IMR-90 (cell line): ENCODE results near the gene DDX20. TPM values are rescaled to one million over a fixed set of nuclear protein-coding genes. Genes with fewer than 3 reads are reported as not detected.

ENCODE experiments used
- ATAC-seq: fragments of 200-7000 bp; cut with Tn5 transposase; 2 replicates; pipeline ENCODE4 v1.9.1; 2020; ENCODE audit warnings: low read depth, mild to moderate bottlenecking, moderate library complexity
- BruUV-seq: library from RNA; stranded (reverse); fragments of 400-500 nt; replicated peaks from 2 replicates; lab custom pipeline; 2021; lab: Mats Ljungman, UMichigan
- CTCF ChIA-PET: fragments of 300-600 bp; formaldehyde crosslinking; extraction: SDS; loops from one replicate; lab custom pipeline; 2021; ENCODE audit warnings: antibody characterized with exemption; lab: Yijun Ruan, JAX
- POLR2A ChIA-PET: fragments of 300-600 bp; sonication (Branson Sonifier 250); formaldehyde crosslinking; loops from one replicate; lab custom pipeline; 2022; ENCODE audit warnings: antibody characterized with exemption; ENCODE audit not compliant: unreplicated experiment; lab: Charles Lee
- DNase-seq: peaks from one replicate; pipeline ENCODE4 v3.0.0; 2013
- H2AFZ ChIP-seq: replicated peaks from 2 replicates; pipeline ENCODE3; 2013; ENCODE audit warnings: low read length, mild to moderate bottlenecking; ENCODE audit not compliant: poor library complexity
- H2AK5ac ChIP-seq: 2 replicates; pipeline ENCODE4 v1.6.1; 2013; ENCODE audit warnings: low read depth, low read length, inconsistent platforms
- H2AK9ac ChIP-seq: replicated peaks from 2 replicates; pipeline ENCODE3; 2013; ENCODE audit warnings: mild to moderate bottlenecking, low read depth, low read length, moderate library complexity; ENCODE audit not compliant: poor library complexity
- H2BK120ac ChIP-seq: 2 replicates; pipeline ENCODE4 v1.6.1; 2013; ENCODE audit warnings: low read depth, low read length, inconsistent platforms
- H2BK15ac ChIP-seq: 3 replicates; pipeline ENCODE4 v1.6.1; 2013; ENCODE audit warnings: low read depth, low read length, inconsistent platforms
- H2BK20ac ChIP-seq: 2 replicates; pipeline ENCODE4 v1.6.1; 2013; ENCODE audit warnings: low read depth, mild to moderate bottlenecking, inconsistent platforms, low read length, moderate library complexity
- H2BK5ac ChIP-seq: 2 replicates; pipeline ENCODE4 v1.6.1; 2013; ENCODE audit warnings: mild to moderate bottlenecking, low read depth, low read length, inconsistent platforms; ENCODE audit not compliant: poor library complexity, severe bottlenecking
- H3K14ac ChIP-seq: replicated peaks from 2 replicates; pipeline ENCODE4 v1.6.1; 2013; ENCODE audit warnings: low read depth, low read length, inconsistent platforms
- H3K18ac ChIP-seq: 2 replicates; pipeline ENCODE4 v1.6.1; 2013; ENCODE audit warnings: low read depth, low read length, control low read depth
- H3K23ac ChIP-seq: 2 replicates; pipeline ENCODE4 v1.6.1; 2013; ENCODE audit warnings: low read depth, low read length, inconsistent platforms
- H3K27ac ChIP-seq: 2 replicates; pipeline ENCODE4 v1.5.1; 2013; ENCODE audit warnings: mild to moderate bottlenecking, control low read depth, low read length; ENCODE audit not compliant: insufficient read depth
- H3K27me3 ChIP-seq: 2 replicates; pipeline ENCODE4 v1.6.1; 2013; ENCODE audit warnings: low read length; ENCODE audit not compliant: control insufficient read depth, insufficient read depth
- H3K36me3 ChIP-seq: 2 replicates; pipeline ENCODE4 v1.6.1; 2013; ENCODE audit warnings: low read length, mixed read lengths; ENCODE audit not compliant: control insufficient read depth, insufficient read depth
- H3K4ac ChIP-seq: 2 replicates; pipeline ENCODE4 v1.6.1; 2013; ENCODE audit warnings: low read depth, low read length, inconsistent platforms
- H3K4me1 ChIP-seq: 2 replicates; pipeline ENCODE4 v1.6.1; 2013; ENCODE audit warnings: low read length, mixed read lengths; ENCODE audit not compliant: control insufficient read depth, insufficient read depth
- H3K4me2 ChIP-seq: 2 replicates; pipeline ENCODE4 v1.6.1; 2013; ENCODE audit warnings: low read depth, mild to moderate bottlenecking, control low read depth, low read length, moderate library complexity
- H3K4me3 ChIP-seq: 2 replicates; pipeline ENCODE4 v1.5.1; 2013; ENCODE audit warnings: low read depth, mild to moderate bottlenecking, control low read depth, low read length, moderate library complexity; ENCODE audit not compliant: insufficient read depth
- H3K56ac ChIP-seq: 2 replicates; pipeline ENCODE4 v1.6.1; 2013; ENCODE audit warnings: low read length, inconsistent platforms; ENCODE audit not compliant: insufficient read depth; ENCODE audit errors: extremely low read depth
- H3K79me1 ChIP-seq, 2 experiments: 2 replicates each; pipeline ENCODE4 v1.6.1; 2013; ENCODE audit warnings: low read length in 2 of 2, inconsistent platforms in 1 of 2, low read depth in 1 of 2
- H3K9ac ChIP-seq: 2 replicates; pipeline ENCODE4 v1.6.1; 2013; ENCODE audit warnings: low read depth, low read length, control low read depth
- H3K9me1 ChIP-seq: 2 replicates; pipeline ENCODE4 v1.6.1; 2013; ENCODE audit warnings: low read length, inconsistent platforms; ENCODE audit not compliant: insufficient read depth
- H3K9me3 ChIP-seq: 2 replicates; pipeline ENCODE4 v1.6.1; 2013; ENCODE audit warnings: low read length; ENCODE audit not compliant: control insufficient read depth, insufficient read depth
- H4K20me1 ChIP-seq: 2 replicates; pipeline ENCODE4 v1.6.1; 2013; ENCODE audit warnings: low read length, inconsistent platforms; ENCODE audit not compliant: insufficient read depth
- H4K5ac ChIP-seq: 2 replicates; pipeline ENCODE4 v1.6.1; 2013; ENCODE audit warnings: mild to moderate bottlenecking, low read depth, low read length, control low read depth
- H4K8ac ChIP-seq, 2 experiments: 2 replicates each; pipeline ENCODE4 v1.6.1; 2013; ENCODE audit warnings: low read depth in 2 of 2, low read length in 2 of 2, control low read depth in 1 of 2, inconsistent platforms in 1 of 2
- H4K91ac ChIP-seq: 2 replicates; pipeline ENCODE4 v1.6.1; 2013; ENCODE audit warnings: low read depth, low read length, inconsistent platforms; ENCODE audit not compliant: insufficient read depth
- BHLHE40 ChIP-seq: fragments of 150-350 bp; IDR thresholded peaks from 2 replicates; pipeline ENCODE4 v1.6.1; 2016; ENCODE audit warnings: mild to moderate bottlenecking, low read depth, low read length
- CEBPB ChIP-seq: IDR thresholded peaks from 2 replicates; pipeline ENCODE4 v1.6.1; 2012; ENCODE audit warnings: low read depth, low read length, improper control_type of control experiment
- CHD1 ChIP-seq: IDR thresholded peaks from 2 replicates; pipeline ENCODE4 v1.6.1; 2012; ENCODE audit warnings: low read depth, low read length, improper control_type of control experiment
- CTCF ChIP-seq: conservative IDR thresholded peaks from 2 replicates; pipeline ENCODE4 v1.5.1; 2012; ENCODE audit warnings: mild to moderate bottlenecking, low read depth, low read length, improper control_type of control experiment
- ELK1 ChIP-seq: fragments of 150-350 bp; IDR thresholded peaks from 2 replicates; pipeline ENCODE4 v1.6.1; 2016; ENCODE audit warnings: low read depth, mild to moderate bottlenecking, low read length, moderate library complexity, borderline replicate concordance
- FOS ChIP-seq: fragments of 150-350 bp; IDR thresholded peaks from 2 replicates; pipeline ENCODE4 v1.6.1; 2016; ENCODE audit warnings: low read depth, low read length
- MAFK ChIP-seq: IDR thresholded peaks from 2 replicates; pipeline ENCODE4 v1.6.1; 2012; ENCODE audit warnings: low read depth, low read length, improper control_type of control experiment
- MAZ ChIP-seq: IDR thresholded peaks from 2 replicates; pipeline ENCODE4 v1.6.1; 2012; ENCODE audit warnings: low read depth, mild to moderate bottlenecking, low read length, improper control_type of control experiment, moderate library complexity, borderline replicate concordance
- MXI1 ChIP-seq: IDR thresholded peaks from 2 replicates; pipeline ENCODE4 v1.6.1; 2012; ENCODE audit warnings: low read depth, mild to moderate bottlenecking, low read length, moderate library complexity, borderline replicate concordance
- NFE2L2 ChIP-seq: fragments of 150-350 bp; IDR thresholded peaks from 2 replicates; pipeline ENCODE4 v1.6.1; 2016; ENCODE audit warnings: low read depth, mild to moderate bottlenecking, low read length
- POLR2A ChIP-seq: IDR thresholded peaks from 2 replicates; pipeline ENCODE4 v1.6.1; 2012; ENCODE audit warnings: mild to moderate bottlenecking, low read depth, low read length
- RAD21 ChIP-seq: IDR thresholded peaks from 2 replicates; pipeline ENCODE4 v1.6.1; 2012; ENCODE audit warnings: low read length, improper control_type of control experiment
- RCOR1 ChIP-seq: IDR thresholded peaks from 2 replicates; pipeline ENCODE4 v1.6.1; 2012; ENCODE audit warnings: mild to moderate bottlenecking, low read length, improper control_type of control experiment; ENCODE audit not compliant: insufficient replicate concordance
- RFX5 ChIP-seq: IDR thresholded peaks from 2 replicates; pipeline ENCODE4 v1.8.0; 2012; ENCODE audit warnings: low read depth, mild to moderate bottlenecking, low read length, moderate library complexity
- SMC3 ChIP-seq: fragments of 150-350 bp; IDR thresholded peaks from 2 replicates; pipeline ENCODE4 v1.6.1; 2016; ENCODE audit warnings: low read depth, mild to moderate bottlenecking, antibody characterized with exemption, low read length, moderate library complexity
- WGBS, 2 experiments: methylation state at CpG; one replicate each; pipeline versions ENCODE4 v1.1.5 to v1.1.7; 2013; ENCODE audit warnings: missing lambda C conversion rate in 2 of 2; ENCODE audit not compliant: insufficient read length in 1 of 2; ENCODE audit errors: extremely low coverage in 2 of 2; 5-methylcytosine and 5-hydroxymethylcytosine counted together
- dilution Hi-C: fragments of 300-500 bp; cut with HindIII; formaldehyde crosslinking; loops from one replicate; pipeline ENCODE4 v1.14.3; 2018; ENCODE audit warnings: low sequenced_read_pairs; ENCODE audit not compliant: unreplicated experiment
- in situ Hi-C: fragments of 300-500 bp; cut with MboI; formaldehyde crosslinking; loops from 3 replicates; pipeline ENCODE4 v1.14.3; 2019; ENCODE audit warnings: low sequenced_read_pairs, inconsistent platforms, mixed read lengths
- intact Hi-C: fragments of 100-400 bp; cut with micrococcal nuclease; formaldehyde crosslinking; loops from 2 replicates; pipeline ENCODE4 v1.10.0; 2022
- polyA plus RNA-seq, 3 experiments: library from polyadenylated mRNA; depleted of rRNA; stranded (reverse); fragments of >200 nt; gene quantifications; 2 replicates each; pipeline ENCODE4 v1.2.3, GENCODE V29; 2012; ENCODE audit warnings: low replicate concordance in 1 of 3
- total RNA-seq: library from RNA; depleted of rRNA; stranded (reverse); fragments of >200 nt; gene quantifications from 2 replicates; pipeline ENCODE4 v1.2.3, GENCODE V29; 2012
- TF ChIP-seq, protein P1 (sequence below): fragments of 150-350 bp; IDR thresholded peaks from 2 replicates; pipeline ENCODE4 v1.6.1; 2017; ENCODE audit warnings: mild to moderate bottlenecking, antibody characterized with exemption, low read length, low read depth

The DDX20 gene
- total and polyA plus RNA-seq, 2 of the 4 experiments (the other 2 are of a cell fraction), result 5.7 to 10.9 TPM

- H3K4ac ChIP-seq, result no peak overlapping the region
- no peak overlapping the region for H3K9ac ChIP-seq
- H3K9me3 ChIP-seq, result no peaks in the 10 kb centered on the region
- no peak overlapping the region for H3K23ac ChIP-seq
- H3K36me3 ChIP-seq, result peaks cover 5% of the 10 kb centered on the region; the same call in 1 of the 2 replicates
- H2BK20ac ChIP-seq, result no peak overlapping the region
- H3K79me1 ChIP-seq, result peaks cover 11 to 43% of the 10 kb centered on the region in 2 experiments; a peak in 2 of 4 replicates
- H2BK5ac ChIP-seq, result no peak overlapping the region
- intact Hi-C loops, result no loop called here
- no peak overlapping the region for H3K14ac ChIP-seq
- no peak for DNase-seq
- H3K56ac ChIP-seq, result no peak overlapping the region
- no peak overlapping the region for H4K8ac ChIP-seq
- no peak overlapping the region for H4K5ac ChIP-seq
- no peak overlapping the region for H3K4me2 ChIP-seq
- no peak overlapping the region for H2AK5ac ChIP-seq
- H3K4me1 ChIP-seq, result peaks cover 13% of the 10 kb centered on the region
- no CpG with 5 or more reads among the region's 4 CpGs for WGBS, 2 experiments
- POLR2A ChIA-PET, result no interaction called here
- ATAC-seq, result no peak
- H4K91ac ChIP-seq, result no peak overlapping the region
- BruUV-seq, result no TSS peak
- H3K27me3 ChIP-seq, result no peaks in the 10 kb centered on the region
- no peak overlapping the region for H2AFZ ChIP-seq
- CTCF ChIA-PET, result no interaction called here
- peaks cover 13% of the 10 kb centered on the region for H3K9me1 ChIP-seq
- no peak overlapping the region for H2AK9ac ChIP-seq
- no peak overlapping the region for H3K27ac ChIP-seq
- no peak overlapping the region for H2BK15ac ChIP-seq
- no peak for TF ChIP-seq FOS
- TF ChIP-seq ELK1, result no peak
- no peak for TF ChIP-seq RAD21
- TF ChIP-seq POLR2A, result no peak
- no peak for TF ChIP-seq MXI1
- TF ChIP-seq BHLHE40, result no peak
- no peak for TF ChIP-seq RCOR1
- no peak for TF ChIP-seq CHD1
- no peak for TF ChIP-seq MAFK
- TF ChIP-seq CTCF, result no peak
- TF ChIP-seq MAZ, result no peak
- TF ChIP-seq, protein P1, sequence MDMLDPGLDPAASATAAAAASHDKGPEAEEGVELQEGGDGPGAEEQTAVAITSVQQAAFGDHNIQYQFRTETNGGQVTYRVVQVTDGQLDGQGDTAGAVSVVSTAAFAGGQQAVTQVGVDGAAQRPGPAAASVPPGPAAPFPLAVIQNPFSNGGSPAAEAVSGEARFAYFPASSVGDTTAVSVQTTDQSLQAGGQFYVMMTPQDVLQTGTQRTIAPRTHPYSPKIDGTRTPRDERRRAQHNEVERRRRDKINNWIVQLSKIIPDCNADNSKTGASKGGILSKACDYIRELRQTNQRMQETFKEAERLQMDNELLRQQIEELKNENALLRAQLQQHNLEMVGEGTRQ, result no peak
- TF ChIP-seq NFE2L2, result no peak
- TF ChIP-seq RFX5, result no peak
- no peak for TF ChIP-seq CEBPB
- no peak for TF ChIP-seq SMC3
- H3K4me3 ChIP-seq, result no peak overlapping the region
- in situ Hi-C loops, result no loop called here
- no peak overlapping the region for H2BK120ac ChIP-seq
- H4K20me1 ChIP-seq, result peaks cover 4% of the 10 kb centered on the region; the same call in 1 of the 2 replicates
- dilution Hi-C loops, result no loop called here
- no peak overlapping the region for H3K18ac ChIP-seq
These were observed 25.0 kb upstream of the DDX20 start for GRCh38 chr1:111730706-111731105.
